ENCODE data around the gene GCHFR.

- TF ChIP-seq CTCF (IDR thresholded peaks at IDR 0.05) (no peak), POLR2A (IDR thresholded peaks at IDR 0.05) (no peak)
Measured at GRCh38 chr15:40722934-40723333, 40.9 kb upstream of the GCHFR start.
